GM12878 (cell line): Measurements from ENCODE around the gene C1QTNF7. TPM values are rescaled to one million over a fixed set of nuclear protein-coding genes. Genes with fewer than 3 reads are reported as not detected.

Experiments used
- ATAC-seq: fragments of 200-7000 bp; cut with Tn5 transposase; 3 replicates; pipeline ENCODE4 v1.9.1; 2020; ENCODE audit warnings: mild to moderate bottlenecking, moderate library complexity
- BruUV-seq: library from RNA; stranded (reverse); fragments of 400-500 nt; replicated peaks from 2 replicates; lab custom pipeline; 2021; lab: Mats Ljungman, UMichigan
- CTCF ChIA-PET: fragments of 300-600 bp; sonication (Branson Sonifier 250); formaldehyde crosslinking; extraction: SDS; loops from one replicate; lab custom pipeline; 2021; ENCODE audit warnings: inconsistent platforms; lab: Yijun Ruan, JAX
- POLR2A ChIA-PET: fragments of 350-600 bp; formaldehyde crosslinking; extraction: SDS; loops from one replicate; lab custom pipeline; 2021; ENCODE audit warnings: inconsistent platforms; lab: Charles Lee
- RAD21 ChIA-PET: fragments of 300-600 bp; sonication (Branson Sonifier 250); formaldehyde crosslinking; loops from one replicate; lab custom pipeline; 2023; ENCODE audit warnings: antibody characterized with exemption; ENCODE audit not compliant: unreplicated experiment; lab: Charles Lee
- SMC1A ChIA-PET: fragments of 300-600 bp; sonication (Branson Sonifier 250); formaldehyde crosslinking; loops from one replicate; lab custom pipeline; 2023; ENCODE audit not compliant: unreplicated experiment, uncharacterized antibody; lab: Charles Lee
- DNase-seq: peaks from one replicate; pipeline ENCODE4 v3.0.0-alpha.2; 2011; ENCODE audit warnings: low read depth, low spot score
- FAIRE-seq: peaks from 3 replicates; lab custom pipeline; 2011; peaks lifted over from hg19 to GRCh38; lab: Jason Lieb, UNC
- H2AFZ ChIP-seq: 2 replicates; pipeline ENCODE4 v1.6.0; 2011; ENCODE audit warnings: low read depth, low read length, control low read depth; ENCODE audit not compliant: control insufficient read depth
- H3K27ac ChIP-seq: 2 replicates; pipeline ENCODE4 v1.5.1; 2011; ENCODE audit warnings: control low read depth; ENCODE audit not compliant: control insufficient read depth, insufficient read depth
- H3K27me3 ChIP-seq, 2 experiments: replicated peaks in 1 of 2; 2 replicates each; pipeline versions ENCODE4 v1.6.0 to v1.6.1; 2011; ENCODE audit warnings: low read length in 1 of 2; ENCODE audit not compliant: control insufficient read depth in 2 of 2, insufficient read depth in 2 of 2
- H3K36me3 ChIP-seq, 2 experiments: 2 replicates each; pipeline ENCODE4 v1.5.1; 2011; ENCODE audit warnings: low read length in 1 of 2; ENCODE audit not compliant: control insufficient read depth in 2 of 2, insufficient read depth in 2 of 2
- H3K4me1 ChIP-seq: 2 replicates; pipeline ENCODE4 v1.6.1; 2011; ENCODE audit warnings: mild to moderate bottlenecking, low read length, moderate library complexity, mixed read lengths; ENCODE audit not compliant: control insufficient read depth, insufficient read depth
- H3K4me2 ChIP-seq: 2 replicates; pipeline ENCODE4 v1.6.0; 2011; ENCODE audit warnings: control low read depth; ENCODE audit not compliant: control insufficient read depth, insufficient read depth
- H3K4me3 ChIP-seq: fragments of 200-600 bp; sonication (generic); 2 replicates; pipeline ENCODE4 v1.5.1; 2016
- H3K79me2 ChIP-seq: 2 replicates; pipeline ENCODE4 v1.6.0; 2011; ENCODE audit warnings: low read length; ENCODE audit not compliant: control insufficient read depth, insufficient read depth
- H3K9ac ChIP-seq: 2 replicates; pipeline ENCODE4 v1.8.0; 2011; ENCODE audit warnings: low read length, control low read depth, mixed read lengths; ENCODE audit not compliant: control insufficient read depth, insufficient read depth
- H3K9me3 ChIP-seq: replicated peaks from 3 replicates; pipeline ENCODE4 v1.5.1; 2011; ENCODE audit warnings: mild to moderate bottlenecking, low read length; ENCODE audit not compliant: control insufficient read depth, insufficient read depth
- H4K20me1 ChIP-seq: 2 replicates; pipeline ENCODE4 v1.6.0; 2011; ENCODE audit not compliant: control insufficient read depth, insufficient read depth
- CBX3 ChIP-seq: fragments of 200-600 bp; sonication (generic); IDR thresholded peaks from 2 replicates; pipeline ENCODE4 v1.6.1; 2016; ENCODE audit warnings: low read depth, borderline replicate concordance
- CEBPB ChIP-seq, 2 experiments: fragments of 150-350 bp in 1 of 2; IDR thresholded peaks; 2 replicates each; pipeline ENCODE4 v1.6.1; 2012 to 2014; ENCODE audit warnings: low read depth in 2 of 2, low read length in 2 of 2, borderline replicate concordance in 1 of 2, inconsistent platforms in 1 of 2
- CUX1 ChIP-seq: IDR thresholded peaks from 2 replicates; pipeline ENCODE4 v1.6.1; 2012; ENCODE audit warnings: improper control_type of control experiment, low read depth, low read length; ENCODE audit not compliant: insufficient replicate concordance
- LARP7 ChIP-seq: fragments of 450-650 bp; IDR thresholded peaks from 2 replicates; pipeline ENCODE4 v1.6.1; 2017; ENCODE audit warnings: mild to moderate bottlenecking
- NFIC ChIP-seq: IDR thresholded peaks from 2 replicates; pipeline ENCODE4 v1.6.1; 2012; ENCODE audit warnings: low read depth, mild to moderate bottlenecking, inconsistent platforms, low read length, moderate library complexity
- POLR2A ChIP-seq: IDR thresholded peaks from 2 replicates; pipeline ENCODE4 v1.6.1; 2011; ENCODE audit warnings: low read depth, mild to moderate bottlenecking, low read length
- SREBF2 ChIP-seq: IDR thresholded peaks from 2 replicates; pipeline ENCODE4 v1.6.1; 2012; ENCODE audit warnings: mild to moderate bottlenecking, low read length
- SUPT20H ChIP-seq: IDR thresholded peaks from 2 replicates; pipeline ENCODE4 v1.6.1; 2011; ENCODE audit warnings: low read depth, mild to moderate bottlenecking, low read length, moderate library complexity, borderline replicate concordance; ENCODE audit not compliant: control insufficient read depth
- ZBTB4 ChIP-seq: fragments of 450-650 bp; formaldehyde crosslinking; IDR thresholded peaks from 2 replicates; pipeline ENCODE4 v1.4.0; 2022; ENCODE audit warnings: mild to moderate bottlenecking, moderate library complexity
- ZBTB40 ChIP-seq: fragments of 450-650 bp; IDR thresholded peaks from 2 replicates; pipeline ENCODE4 v1.6.1; 2016; ENCODE audit warnings: mild to moderate bottlenecking, moderate library complexity, borderline replicate concordance
- WGBS: methylation state at CpG from one replicate; pipeline ENCODE4 v1.1.6; 2016; ENCODE audit warnings: low lambda C conversion rate; ENCODE audit not compliant: insufficient replicate concordance, insufficient coverage; ENCODE audit errors: missing lambda C conversion rate; 5-methylcytosine and 5-hydroxymethylcytosine counted together
- in situ Hi-C: fragments of 300-500 bp; cut with MboI; formaldehyde crosslinking; loops from 9 replicates; pipeline ENCODE4 v1.14.3; 2018; ENCODE audit warnings: mixed read lengths
- intact Hi-C: fragments of 100-400 bp; cut with micrococcal nuclease; formaldehyde crosslinking; loops from one replicate; pipeline ENCODE4 v1.14.2; 2022; ENCODE audit not compliant: unreplicated experiment
- polyA plus RNA-seq, 11 experiments: library from polyadenylated mRNA; depleted of rRNA in 4 of 11; unstranded in 6 of 11; stranded (reverse) in 5 of 11; fragments of >200 nt; fragmentation: Nextera tagmentation in 4 of 11; fragmentation: Illumina TruSeq in 1 of 11; extraction: Ambion mirVana in 4 of 11; extraction: Trizol in 1 of 11; gene quantifications; 1 replicate in 1 of 11; 2 replicates in 10 of 11; pipeline versions ENCODE4 v1.2.1 to v1.2.3, GENCODE V29; 2011 to 2016; ENCODE audit warnings: inconsistent platforms in 2 of 11, missing spikeins in 2 of 11, low read depth in 1 of 11
- total RNA-seq, 4 experiments: library from RNA; depleted of rRNA in 3 of 4; stranded (reverse); fragments of >200 nt in 3 of 4; fragmentation: Illumina TruSeq in 1 of 4; extraction: Trizol in 1 of 4; gene quantifications; 2 replicates each; pipeline versions ENCODE4 v1.2.1 to v1.2.3, GENCODE V29; 2013 to 2021

C1QTNF7 gene
- total and polyA plus RNA-seq, 10 of the 15 experiments (the other 5 are each of a cell fraction or from before 2014, with no cell fraction given): not detected

GRCh38 chr4:15436513-15436912 is 8.7 kb downstream of the C1QTNF7 start:
- no peak overlapping the region for H3K27ac ChIP-seq
- H3K4me1 ChIP-seq: no peaks in the 10 kb centered on the region
- no peaks in the 10 kb centered on the region for H3K9me3 ChIP-seq
- 0% methylated on average over 2 of the region's 2 CpGs for WGBS
- BruUV-seq: no TSS peak
- no peak overlapping the region for H3K4me3 ChIP-seq
- ChIA-PET SMC1A (no interaction called here), POLR2A (interaction anchor here (0.6 kb wide), 1 partner anchor 43 kb away, joined by 3 read pairs; no protein-coding TSS in a partner anchor), RAD21 (no interaction called here), CTCF (interaction anchor here (0.5 to 0.9 kb wide), 3 partner anchors 10 to 244 kb away, joined by 3 read pairs; no protein-coding TSS in a partner anchor)
- DNase-seq (no peak), ATAC-seq (no peak), FAIRE-seq (no peak)
- H3K79me2 ChIP-seq: no peaks in the 10 kb centered on the region
- H2AFZ ChIP-seq: no peak overlapping the region
- no peak overlapping the region for H3K9ac ChIP-seq
- H4K20me1 ChIP-seq: no peaks in the 10 kb centered on the region
- no peaks in the 10 kb centered on the region for H3K27me3 ChIP-seq
- H3K36me3 ChIP-seq: no peaks in the 10 kb centered on the region
- in situ Hi-C loops (no loop called here), intact Hi-C loops (no loop called here)
- no peak overlapping the region for H3K4me2 ChIP-seq
- TF ChIP-seq SUPT20H: no peak
- TF ChIP-seq ZBTB4 (CRISPR knock-in tag): no peak
- TF ChIP-seq ZBTB40: no peak
- TF ChIP-seq CUX1: no peak
- TF ChIP-seq CBX3: no peak
- TF ChIP-seq NFIC: no peak
- no peak for TF ChIP-seq SREBF2
- TF ChIP-seq POLR2A: no peak
- TF ChIP-seq CEBPB (IDR thresholded peaks at IDR 0.05; ENCODE audit: borderline replicate concordance in 1 of 2, low read depth in 2 of 2, low read length in 2 of 2): no peak
- no peak for TF ChIP-seq LARP7
